DND-41 (cell line): ENCODE measurements around the gene PRODH.

Experiments used
- EZH2 ChIP-seq: IDR thresholded peaks from 3 replicates; pipeline ENCODE4 v1.6.1; 2012; ENCODE audit warnings: borderline replicate concordance, low read depth, mild to moderate bottlenecking, moderate library complexity, low read length, inconsistent platforms; ENCODE audit not compliant: severe bottlenecking
- TF ChIP-seq, protein P1 (sequence below): IDR thresholded peaks from 2 replicates; pipeline ENCODE4 v1.5.1; 2012; ENCODE audit warnings: borderline replicate concordance, low read length, moderate library complexity, mild to moderate bottlenecking; ENCODE audit not compliant: poor library complexity, severe bottlenecking; ENCODE audit errors: extremely low read depth

- TF ChIP-seq, protein P1, sequence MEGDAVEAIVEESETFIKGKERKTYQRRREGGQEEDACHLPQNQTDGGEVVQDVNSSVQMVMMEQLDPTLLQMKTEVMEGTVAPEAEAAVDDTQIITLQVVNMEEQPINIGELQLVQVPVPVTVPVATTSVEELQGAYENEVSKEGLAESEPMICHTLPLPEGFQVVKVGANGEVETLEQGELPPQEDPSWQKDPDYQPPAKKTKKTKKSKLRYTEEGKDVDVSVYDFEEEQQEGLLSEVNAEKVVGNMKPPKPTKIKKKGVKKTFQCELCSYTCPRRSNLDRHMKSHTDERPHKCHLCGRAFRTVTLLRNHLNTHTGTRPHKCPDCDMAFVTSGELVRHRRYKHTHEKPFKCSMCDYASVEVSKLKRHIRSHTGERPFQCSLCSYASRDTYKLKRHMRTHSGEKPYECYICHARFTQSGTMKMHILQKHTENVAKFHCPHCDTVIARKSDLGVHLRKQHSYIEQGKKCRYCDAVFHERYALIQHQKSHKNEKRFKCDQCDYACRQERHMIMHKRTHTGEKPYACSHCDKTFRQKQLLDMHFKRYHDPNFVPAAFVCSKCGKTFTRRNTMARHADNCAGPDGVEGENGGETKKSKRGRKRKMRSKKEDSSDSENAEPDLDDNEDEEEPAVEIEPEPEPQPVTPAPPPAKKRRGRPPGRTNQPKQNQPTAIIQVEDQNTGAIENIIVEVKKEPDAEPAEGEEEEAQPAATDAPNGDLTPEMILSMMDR = no peak
- TF ChIP-seq EZH2 = no peak
These were observed 30.7 kb upstream of the PRODH start for GRCh38 chr22:18966748-18967147.
